Measurements from ENCODE around the gene AGBL4. TPM values are rescaled to one million over a fixed set of nuclear protein-coding genes. Genes with fewer than 3 reads are reported as not detected.

AGBL4 gene
- total RNA-seq (2022; extraction: Qiagen RNA extraction): not detected in 5 replicates

GRCh38 chr1:50023292-50024159, at the start of gene AGBL4:
AGBL4 (minus strand) TSS chr1:50023954.

GRCh38 chr1:48776393-48777218, 1247.1 kb downstream of the AGBL4 start, which contains the start of gene BEND5:
BEND5 (minus strand) TSS chr1:48776891; CDS start chr1:48776831, 60 bp downstream.

Other genes starting within 250 kb of the AGBL4 start
- not detected in 5 replicates for gene ELAVL4, start 85.0 kb upstream of the AGBL4 start, total RNA-seq (2022; extraction: Qiagen RNA extraction)

Measured in A549 treated with Hydrocortisone at 1 μM for 4 hours (cell line).